HG03575 (cell line): ENCODE measurements around the gene SSH3.

Experiments used
- ATAC-seq: cut with Tn5 transposase; IDR thresholded peaks from one replicate; pipeline ENCODE4 v1.9.1; 2021; ENCODE audit not compliant: unreplicated experiment, insufficient number of reproducible peaks, low FRiP score; ENCODE audit errors: extremely low read depth

SSH3 gene

DNA sequence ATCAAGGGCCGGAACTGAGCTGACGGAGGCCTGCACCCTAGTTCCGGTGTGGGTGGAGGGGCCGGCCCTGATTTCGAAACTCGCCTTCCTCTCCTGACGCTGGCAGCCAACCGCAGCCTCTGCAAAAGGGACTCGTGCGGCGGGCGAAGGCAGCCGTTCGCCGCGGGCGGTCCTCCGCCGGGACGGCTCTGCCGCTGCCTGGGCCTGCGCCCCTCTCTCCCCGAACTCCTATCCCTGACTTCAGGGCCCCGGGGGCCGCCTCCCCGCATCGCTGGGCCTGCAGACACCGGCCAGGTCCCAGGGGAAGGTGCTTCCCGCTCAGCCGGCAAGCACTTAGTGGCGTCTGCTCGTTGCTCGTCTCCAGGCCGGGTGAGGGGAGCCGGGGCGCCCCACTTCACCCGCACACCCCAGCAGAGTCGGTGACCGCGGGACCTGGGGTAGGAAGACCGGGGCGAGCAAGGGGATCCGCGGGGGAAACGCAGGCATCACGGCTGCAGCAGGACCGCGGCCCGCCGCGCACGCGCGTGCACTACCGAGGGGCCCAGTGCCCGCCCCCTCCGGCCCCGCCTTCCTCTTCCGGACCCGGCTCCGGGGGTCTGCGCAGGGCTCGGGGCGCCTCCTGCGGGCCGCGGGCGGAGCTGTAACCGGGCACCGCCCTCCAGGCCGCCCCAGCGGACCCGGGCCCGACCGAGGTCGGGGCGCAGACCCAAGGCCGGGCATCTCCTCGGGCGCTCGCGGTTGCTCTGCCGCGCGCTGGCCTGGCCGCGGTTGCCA is 14.7 kb upstream of the SSH3 start:
- ATAC-seq = no peak

- ATAC-seq = no peak
Measured at GRCh38 chr11:67289226-67289650, 14.1 kb upstream of the SSH3 start, which contains the start of gene ANKRD13D. Gene ANKRD13D, plus strand, starts transcription at chr11:67289303. Its CDS starts 158 bp downstream, at chr11:67289461.

GRCh38 chr11:67289651-67290479 is 13.5 kb upstream of the SSH3 start:
- no peak for ATAC-seq

GRCh38 chr11:67290801-67291200 is 12.5 kb upstream of the SSH3 start:
- ATAC-seq = no peak

DNA sequence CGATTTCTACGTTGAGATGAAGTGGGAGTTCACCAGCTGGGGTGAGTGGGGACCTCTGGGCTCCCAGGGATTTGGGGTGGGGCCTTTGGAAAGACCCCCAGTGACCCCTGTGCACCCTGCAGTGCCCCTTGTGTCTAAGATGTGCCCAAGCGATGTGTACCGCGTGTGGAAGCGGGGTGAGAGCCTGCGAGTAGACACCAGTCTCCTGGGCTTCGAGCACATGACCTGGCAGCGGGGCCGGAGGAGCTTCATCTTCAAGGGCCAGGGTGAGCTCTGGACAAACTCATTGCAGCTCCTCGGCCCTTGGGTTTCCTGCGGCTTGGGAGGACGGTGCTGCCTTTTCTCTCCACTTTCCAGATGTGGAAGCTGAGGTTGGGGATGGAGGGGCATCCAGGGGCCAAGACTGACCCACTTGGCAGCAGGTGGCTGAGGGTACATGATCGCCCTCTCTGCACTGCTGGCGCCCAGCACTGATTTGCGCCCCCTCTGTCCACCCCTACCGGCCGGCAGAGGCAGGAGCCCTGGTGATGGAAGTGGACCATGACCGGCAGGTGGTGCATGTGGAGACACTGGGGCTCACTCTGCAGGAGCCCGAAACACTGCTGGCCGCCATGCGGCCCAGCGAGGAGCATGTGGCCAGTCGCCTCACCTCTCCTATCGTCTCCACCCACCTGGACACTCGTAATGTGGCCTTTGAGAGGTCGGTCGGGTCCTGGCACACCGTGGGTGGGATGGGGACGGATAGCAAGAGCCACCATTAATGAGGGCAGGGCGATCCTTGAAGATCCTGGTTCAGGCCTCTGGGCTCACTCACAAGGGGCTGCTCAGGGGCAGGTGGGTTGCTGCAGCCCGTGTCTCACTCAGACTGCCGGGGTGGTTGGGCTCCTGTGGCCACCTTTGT is 11.6 kb upstream of the SSH3 start:
- ATAC-seq = no peak

DNA sequence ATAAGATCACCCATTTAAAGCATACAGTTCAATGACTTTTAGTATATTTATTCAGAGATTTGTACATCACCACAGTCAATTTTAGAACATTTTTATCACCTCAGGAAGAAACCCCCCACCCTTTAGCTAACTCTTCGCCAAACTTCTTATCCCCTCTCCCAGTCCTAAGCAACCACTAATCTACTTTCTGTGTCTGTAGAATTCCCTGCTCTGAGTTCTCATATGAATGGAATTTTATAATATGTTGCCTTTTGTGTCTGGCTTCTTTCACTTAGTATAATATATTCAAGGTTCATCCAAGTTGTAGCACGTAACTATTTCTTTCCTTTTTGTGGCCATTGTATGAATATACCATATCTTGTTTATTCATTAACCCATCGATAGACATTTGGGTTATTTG is 10.7 kb upstream of the SSH3 start:
- no peak for ATAC-seq

GRCh38 chr11:67293090-67293489 is 10.2 kb upstream of the SSH3 start:
- no peak for ATAC-seq

GRCh38 chr11:67295846-67296245 is 7.5 kb upstream of the SSH3 start:
- no peak for ATAC-seq

DNA sequence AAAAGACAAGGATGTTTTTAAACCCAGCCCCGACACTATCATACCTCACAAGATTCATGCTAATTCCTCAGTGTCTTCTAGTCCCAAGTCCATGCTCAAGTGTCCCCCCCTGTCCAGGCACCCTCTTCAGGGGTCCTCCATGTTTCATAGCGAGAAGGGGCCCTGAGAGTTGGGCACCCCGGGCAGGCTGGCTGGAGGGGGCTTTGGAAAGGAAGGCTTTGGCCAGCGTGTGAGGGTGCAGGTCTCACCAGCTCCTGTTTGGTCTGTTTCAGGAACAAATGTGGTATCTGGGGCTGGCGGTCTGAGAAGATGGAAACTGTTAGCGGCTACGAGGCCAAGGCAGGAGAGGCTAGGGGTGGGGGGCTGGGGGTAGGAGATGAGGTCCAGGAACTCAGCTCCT is 4.5 kb upstream of the SSH3 start:
- no peak for ATAC-seq

DNA sequence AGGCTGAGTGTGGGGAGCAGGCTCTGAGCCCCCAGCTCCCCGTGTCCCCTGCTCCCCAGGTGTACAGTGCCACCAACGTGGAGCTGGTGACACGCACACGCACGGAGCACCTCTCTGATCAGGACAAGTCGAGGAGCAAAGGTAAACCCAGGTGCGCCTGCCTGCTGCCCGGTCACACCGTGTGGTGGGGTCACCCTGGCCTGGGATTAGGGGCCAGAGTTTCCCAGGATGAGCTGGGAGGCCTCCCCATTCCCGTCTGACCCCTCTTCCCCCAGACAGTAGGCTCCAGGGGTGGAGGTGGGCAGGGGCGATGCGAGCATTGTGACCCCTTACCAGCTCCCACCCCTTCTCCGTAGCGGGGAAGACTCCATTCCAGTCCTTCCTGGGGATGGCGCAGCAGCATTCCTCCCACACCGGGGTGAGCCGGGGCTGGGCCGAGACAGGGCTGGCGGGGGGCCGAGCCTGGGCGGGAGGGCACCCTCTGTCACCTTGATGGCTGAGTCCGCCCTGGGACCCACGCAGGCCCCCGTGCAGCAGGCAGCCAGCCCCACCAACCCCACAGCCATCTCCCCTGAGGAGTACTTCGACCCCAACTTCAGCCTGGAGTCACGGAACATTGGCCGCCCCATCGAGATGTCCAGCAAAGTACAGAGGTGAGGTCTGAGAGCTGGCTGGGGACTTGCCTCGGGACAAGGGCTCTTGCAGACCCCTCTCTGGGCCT is 3.7 kb upstream of the SSH3 start:
- no peak for ATAC-seq

- no peak for ATAC-seq
Measured at GRCh38 chr11:67300256-67300755, 3.0 kb upstream of the SSH3 start.

DNA sequence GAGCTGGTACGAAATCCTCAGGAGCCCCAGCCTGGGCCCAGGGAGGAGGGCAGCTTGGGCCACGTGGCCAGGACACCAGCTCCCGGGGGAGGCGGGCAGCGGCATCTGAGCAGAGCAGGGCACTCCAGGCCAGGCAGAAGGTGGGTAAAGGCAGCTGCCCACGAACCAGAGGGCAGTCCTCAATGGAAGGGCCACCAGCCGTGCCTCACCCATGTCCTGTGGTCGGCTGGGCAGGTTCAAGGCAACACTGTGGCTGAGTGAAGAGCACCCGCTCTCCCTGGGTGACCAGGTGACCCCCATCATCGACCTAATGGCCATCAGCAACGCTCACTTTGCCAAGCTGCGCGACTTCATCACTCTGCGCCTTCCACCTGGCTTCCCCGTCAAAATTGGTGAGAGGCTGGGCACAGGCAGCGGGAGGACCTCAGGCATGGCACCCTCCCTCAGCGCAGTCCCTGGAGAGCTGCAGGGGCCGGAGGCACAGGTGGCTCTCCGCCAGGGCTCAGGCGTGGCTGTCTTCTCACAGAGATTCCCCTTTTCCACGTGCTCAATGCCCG is 2.5 kb upstream of the SSH3 start:
- no peak for ATAC-seq

GRCh38 chr11:67301313-67301921 is 1.9 kb upstream of the SSH3 start:
- ATAC-seq = no peak

- no peak for ATAC-seq
Measured at GRCh38 chr11:67301951-67302516, 1.3 kb upstream of the SSH3 start.

GRCh38 chr11:67302571-67303131 is 679 bp upstream of the SSH3 start:
- ATAC-seq = no peak

DNA sequence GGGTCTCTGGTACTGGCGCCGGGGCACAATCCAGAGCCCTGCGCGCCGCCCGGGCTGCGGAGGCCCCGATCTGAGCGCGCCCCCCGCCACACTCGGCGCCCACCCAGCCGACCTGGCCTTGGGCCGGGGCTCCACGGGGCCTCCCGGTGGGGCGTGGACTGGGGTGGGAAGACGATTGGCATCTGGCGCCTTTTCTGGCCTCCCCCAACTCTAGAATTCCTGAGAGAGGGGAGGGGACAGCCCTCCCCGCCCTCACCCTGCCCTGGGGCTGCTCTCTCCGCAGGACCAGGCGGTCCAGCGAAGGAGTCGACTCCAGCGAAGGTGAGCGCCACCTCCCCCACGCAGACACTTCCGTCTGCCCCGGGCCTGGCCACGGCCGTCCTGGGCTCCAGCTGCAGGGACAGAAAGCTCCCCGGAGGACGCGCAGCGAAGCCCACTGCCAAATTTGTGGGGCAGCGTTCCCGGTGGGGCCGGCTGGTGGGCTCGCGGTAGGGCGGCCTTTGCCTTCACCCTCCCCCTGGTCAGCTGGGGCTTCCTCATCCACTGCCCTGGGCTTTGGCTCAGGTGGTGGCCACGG is 593 bp downstream of the SSH3 start:
- no peak for ATAC-seq
